Measurements from ENCODE around the gene SLC35F3. TPM values are rescaled to one million over a fixed set of nuclear protein-coding genes. Genes with fewer than 3 reads are reported as not detected.

Gene SLC35F3
- total RNA-seq, 1 donor, result not detected

DNA sequence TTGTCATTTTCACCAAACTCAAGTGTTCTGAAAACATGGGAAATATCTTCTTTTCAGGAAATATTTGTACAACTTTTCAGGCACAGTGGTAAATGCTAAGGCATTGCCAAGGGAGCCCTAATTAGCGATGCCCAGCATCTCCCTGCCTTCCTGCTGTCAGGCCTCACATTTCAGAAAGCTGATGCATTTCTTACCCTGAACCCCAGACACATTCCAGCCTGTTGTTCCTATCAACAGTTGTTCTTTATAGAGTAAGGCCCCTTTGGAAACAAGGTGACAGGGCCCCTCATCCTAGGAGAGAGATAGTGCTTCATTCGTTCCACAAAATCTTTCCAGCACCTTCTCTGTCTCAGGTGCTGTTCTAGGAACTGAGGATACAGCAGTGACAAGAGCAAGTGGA, 332.9 kb downstream of the SLC35F3 start:
- no peak overlapping the region for H3K4me3 ChIP-seq (ENCODE audit: insufficient read depth, low read length)
- H3K79me2 ChIP-seq (ENCODE audit: insufficient read depth, low read length), result no peaks in the 10 kb centered on the region
- no peak overlapping the region for H2AFZ ChIP-seq (ENCODE audit: low read length)
- H3K27me3 ChIP-seq (ENCODE audit: insufficient read depth, low read length), result no peaks in the 10 kb centered on the region
- DNase-seq (ENCODE audit: insufficient read length, low spot score, missing footprints), result no peak
- no peaks in the 10 kb centered on the region for H3K9me3 ChIP-seq (ENCODE audit: low read depth, low read length)
- H3K4me2 ChIP-seq (ENCODE audit: insufficient read depth, low read length), result no peak overlapping the region
- H4K20me1 ChIP-seq (ENCODE audit: insufficient read depth, low read length), result no peaks in the 10 kb centered on the region
- no peak overlapping the region for H3K27ac ChIP-seq (ENCODE audit: low read depth, low read length)
- no peaks in the 10 kb centered on the region for H3K4me1 ChIP-seq (ENCODE audit: insufficient read depth, low read length)
- TF ChIP-seq, protein P1, sequence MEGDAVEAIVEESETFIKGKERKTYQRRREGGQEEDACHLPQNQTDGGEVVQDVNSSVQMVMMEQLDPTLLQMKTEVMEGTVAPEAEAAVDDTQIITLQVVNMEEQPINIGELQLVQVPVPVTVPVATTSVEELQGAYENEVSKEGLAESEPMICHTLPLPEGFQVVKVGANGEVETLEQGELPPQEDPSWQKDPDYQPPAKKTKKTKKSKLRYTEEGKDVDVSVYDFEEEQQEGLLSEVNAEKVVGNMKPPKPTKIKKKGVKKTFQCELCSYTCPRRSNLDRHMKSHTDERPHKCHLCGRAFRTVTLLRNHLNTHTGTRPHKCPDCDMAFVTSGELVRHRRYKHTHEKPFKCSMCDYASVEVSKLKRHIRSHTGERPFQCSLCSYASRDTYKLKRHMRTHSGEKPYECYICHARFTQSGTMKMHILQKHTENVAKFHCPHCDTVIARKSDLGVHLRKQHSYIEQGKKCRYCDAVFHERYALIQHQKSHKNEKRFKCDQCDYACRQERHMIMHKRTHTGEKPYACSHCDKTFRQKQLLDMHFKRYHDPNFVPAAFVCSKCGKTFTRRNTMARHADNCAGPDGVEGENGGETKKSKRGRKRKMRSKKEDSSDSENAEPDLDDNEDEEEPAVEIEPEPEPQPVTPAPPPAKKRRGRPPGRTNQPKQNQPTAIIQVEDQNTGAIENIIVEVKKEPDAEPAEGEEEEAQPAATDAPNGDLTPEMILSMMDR (IDR thresholded peaks at IDR 0.05; ENCODE audit: extremely low read depth, low read depth, low read length), result no peak
- H3K36me3 ChIP-seq (ENCODE audit: insufficient read depth, low read length), result no peaks in the 10 kb centered on the region

DNA sequence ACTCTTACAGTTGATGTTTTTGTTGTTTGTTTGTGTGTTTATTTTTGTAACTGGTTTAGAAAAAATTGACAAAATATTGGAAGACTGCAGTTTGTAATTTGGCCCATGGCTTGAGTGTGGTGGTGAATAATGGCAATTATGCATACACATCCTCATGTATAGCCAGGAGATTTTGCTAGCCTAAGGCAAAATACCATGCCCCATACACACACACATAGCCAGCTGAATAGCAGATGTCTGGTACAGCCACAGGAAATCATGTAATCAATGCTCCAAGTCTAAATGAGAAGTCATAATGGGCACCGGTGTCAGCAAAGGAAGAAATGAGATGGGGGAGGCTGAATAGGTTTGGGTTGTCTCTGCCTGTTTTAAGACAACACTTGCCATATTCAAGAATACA, 333.6 kb downstream of the SLC35F3 start:
- H3K36me3 ChIP-seq (ENCODE audit: insufficient read depth, low read length), result no peaks in the 10 kb centered on the region
- H3K9me3 ChIP-seq (ENCODE audit: low read depth, low read length), result no peaks in the 10 kb centered on the region
- H3K4me3 ChIP-seq (ENCODE audit: insufficient read depth, low read length), result no peak overlapping the region
- H2AFZ ChIP-seq (ENCODE audit: low read length), result no peak overlapping the region
- TF ChIP-seq, protein P1 (IDR thresholded peaks at IDR 0.05; ENCODE audit: extremely low read depth, low read depth, low read length), result no peak
- H3K79me2 ChIP-seq (ENCODE audit: insufficient read depth, low read length), result no peaks in the 10 kb centered on the region
- H4K20me1 ChIP-seq (ENCODE audit: insufficient read depth, low read length), result no peaks in the 10 kb centered on the region
- no peaks in the 10 kb centered on the region for H3K27me3 ChIP-seq (ENCODE audit: insufficient read depth, low read length)
- DNase-seq (ENCODE audit: insufficient read length, low spot score, missing footprints), result no peak
- no peak overlapping the region for H3K4me2 ChIP-seq (ENCODE audit: insufficient read depth, low read length)
- no peak overlapping the region for H3K27ac ChIP-seq (ENCODE audit: low read depth, low read length)
- no peaks in the 10 kb centered on the region for H3K4me1 ChIP-seq (ENCODE audit: insufficient read depth, low read length)

GRCh38 chr1:234239515-234239914, 335.0 kb downstream of the SLC35F3 start:
- no peak overlapping the region for H3K4me2 ChIP-seq (ENCODE audit: insufficient read depth, low read length)
- H3K9me3 ChIP-seq (ENCODE audit: low read depth, low read length), result no peaks in the 10 kb centered on the region
- H3K4me3 ChIP-seq (ENCODE audit: insufficient read depth, low read length), result no peak overlapping the region
- no peaks in the 10 kb centered on the region for H3K27me3 ChIP-seq (ENCODE audit: insufficient read depth, low read length)
- DNase-seq (ENCODE audit: insufficient read length, low spot score, missing footprints), result no peak
- H3K27ac ChIP-seq (ENCODE audit: low read depth, low read length), result no peak overlapping the region
- no peaks in the 10 kb centered on the region for H4K20me1 ChIP-seq (ENCODE audit: insufficient read depth, low read length)
- H3K4me1 ChIP-seq (ENCODE audit: insufficient read depth, low read length), result no peaks in the 10 kb centered on the region
- no peak overlapping the region for H2AFZ ChIP-seq (ENCODE audit: low read length)
- TF ChIP-seq, protein P1 (IDR thresholded peaks at IDR 0.05; ENCODE audit: extremely low read depth, low read depth, low read length), result no peak
- no peaks in the 10 kb centered on the region for H3K36me3 ChIP-seq (ENCODE audit: insufficient read depth, low read length)
- H3K79me2 ChIP-seq (ENCODE audit: insufficient read depth, low read length), result no peaks in the 10 kb centered on the region

- no peak for DNase-seq (ENCODE audit: insufficient read length, low spot score, missing footprints)
- TF ChIP-seq, protein P1 (IDR thresholded peaks at IDR 0.05; ENCODE audit: extremely low read depth, low read depth, low read length), result no peak
- H3K4me1 ChIP-seq (ENCODE audit: insufficient read depth, low read length), result no peaks in the 10 kb centered on the region
- no peaks in the 10 kb centered on the region for H4K20me1 ChIP-seq (ENCODE audit: insufficient read depth, low read length)
- no peak overlapping the region for H3K27ac ChIP-seq (ENCODE audit: low read depth, low read length)
- H3K9me3 ChIP-seq (ENCODE audit: low read depth, low read length), result no peaks in the 10 kb centered on the region
- H3K36me3 ChIP-seq (ENCODE audit: insufficient read depth, low read length), result no peaks in the 10 kb centered on the region
- no peak overlapping the region for H2AFZ ChIP-seq (ENCODE audit: low read length)
- no peak overlapping the region for H3K4me3 ChIP-seq (ENCODE audit: insufficient read depth, low read length)
- no peak overlapping the region for H3K4me2 ChIP-seq (ENCODE audit: insufficient read depth, low read length)
- no peaks in the 10 kb centered on the region for H3K27me3 ChIP-seq (ENCODE audit: insufficient read depth, low read length)
- no peaks in the 10 kb centered on the region for H3K79me2 ChIP-seq (ENCODE audit: insufficient read depth, low read length)
Measured at GRCh38 chr1:234239936-234240335, 335.5 kb downstream of the SLC35F3 start.
